ENCODE measurements around the gene CA4.
"Not testable (repeated sequence)": the region's sequence is repeated elsewhere in the genome, so short reads cannot be mapped to it uniquely, and the experiment has no call there.

The CA4 gene

GRCh38 chr17:60149691-60150582, at the start of gene CA4:
Gene CA4, plus strand, starts transcription at chr17:60149973. Its CDS starts 62 bp downstream, at chr17:60150035.
- peak; percentile 65 for DNase-seq

GRCh38 chr17:60100577-60100976, 49.2 kb upstream of the CA4 start:
- not testable (repeated sequence) for DNase-seq

GRCh38 chr17:60102015-60102631, 47.6 kb upstream of the CA4 start:
- not testable (repeated sequence) for DNase-seq

- no peak for DNase-seq
Observed at GRCh38 chr17:60102632-60103096, 47.1 kb upstream of the CA4 start.

GRCh38 chr17:60103957-60104356, 45.8 kb upstream of the CA4 start:
- no peak for DNase-seq

- DNase-seq = no peak
Observed at GRCh38 chr17:60106340-60107059, 43.3 kb upstream of the CA4 start.

GRCh38 chr17:60107526-60108257, 42.1 kb upstream of the CA4 start:
- DNase-seq = peak; percentile 33

- not testable (repeated sequence) for DNase-seq
Observed at GRCh38 chr17:60108309-60108708, 41.5 kb upstream of the CA4 start.

- DNase-seq = no peak
Observed at GRCh38 chr17:60108712-60109111, 41.1 kb upstream of the CA4 start.

GRCh38 chr17:60109161-60109560, 40.6 kb upstream of the CA4 start:
- DNase-seq = no peak

- no peak for DNase-seq
Observed at GRCh38 chr17:60110586-60110985, 39.2 kb upstream of the CA4 start.

- DNase-seq = not testable (repeated sequence)
Observed at GRCh38 chr17:60111661-60112060, 38.1 kb upstream of the CA4 start.

- not testable (repeated sequence) for DNase-seq
Observed at GRCh38 chr17:60115364-60115763, 34.4 kb upstream of the CA4 start.

- not testable (repeated sequence) for DNase-seq
Observed at GRCh38 chr17:60116196-60116595, 33.6 kb upstream of the CA4 start.

GRCh38 chr17:60119162-60119561, 30.6 kb upstream of the CA4 start:
- not testable (repeated sequence) for DNase-seq

- not testable (repeated sequence) for DNase-seq
Observed at GRCh38 chr17:60119807-60120748, 29.7 kb upstream of the CA4 start.

GRCh38 chr17:60127068-60128064, 22.4 kb upstream of the CA4 start:
- DNase-seq = peak; percentile 26

GRCh38 chr17:60128171-60128859, 21.5 kb upstream of the CA4 start:
- no peak for DNase-seq

GRCh38 chr17:60129164-60129563, 20.6 kb upstream of the CA4 start:
- no peak for DNase-seq
